Measurements from ENCODE around the gene NPAS3. TPM values are rescaled to one million over a fixed set of nuclear protein-coding genes. Genes with fewer than 3 reads are reported as not detected.

The NPAS3 gene
- polyA plus RNA-seq, 1 donor: 1.0 TPM

GRCh38 chr14:33747749-33748148, 809.1 kb downstream of the NPAS3 start:
- Histone ChIP-seq H3K27me3 (ENCODE audit: control insufficient read depth, insufficient read depth, low read length) (no peaks in the 10 kb centered on the region), H3K4me3 (ENCODE audit: low read length) (no peak overlapping the region), H3K36me3 (ENCODE audit: control insufficient read depth, insufficient read depth, low read length) (no peaks in the 10 kb centered on the region), H3K9me3 (ENCODE audit: control insufficient read depth, low read depth, low read length) (no peaks in the 10 kb centered on the region), H3K27ac (ENCODE audit: low read length) (no peak overlapping the region), H3K4me1 (ENCODE audit: control insufficient read depth, insufficient read depth, low read length) (no peaks in the 10 kb centered on the region)
- DNase-seq: no peak
- 100% methylated on average over 1 of the region's 1 CpG for WGBS (ENCODE audit: insufficient coverage, low lambda C conversion rate)

GRCh38 chr14:33754261-33754660, 815.6 kb downstream of the NPAS3 start:
- no peaks in the 10 kb centered on the region for H3K4me1 ChIP-seq (ENCODE audit: control insufficient read depth, insufficient read depth, low read length)
- H3K4me3 ChIP-seq (ENCODE audit: low read length): no peak overlapping the region
- H3K27ac ChIP-seq (ENCODE audit: low read length): no peak overlapping the region
- H3K9me3 ChIP-seq (ENCODE audit: control insufficient read depth, low read depth, low read length): no peaks in the 10 kb centered on the region
- WGBS (ENCODE audit: insufficient coverage, low lambda C conversion rate): no CpG with 5 or more reads among the region's 4 CpGs
- H3K36me3 ChIP-seq (ENCODE audit: control insufficient read depth, insufficient read depth, low read length): no peaks in the 10 kb centered on the region
- peaks cover 2% of the 10 kb centered on the region for H3K27me3 ChIP-seq (ENCODE audit: control insufficient read depth, insufficient read depth, low read length)
- DNase-seq: no peak

DNA sequence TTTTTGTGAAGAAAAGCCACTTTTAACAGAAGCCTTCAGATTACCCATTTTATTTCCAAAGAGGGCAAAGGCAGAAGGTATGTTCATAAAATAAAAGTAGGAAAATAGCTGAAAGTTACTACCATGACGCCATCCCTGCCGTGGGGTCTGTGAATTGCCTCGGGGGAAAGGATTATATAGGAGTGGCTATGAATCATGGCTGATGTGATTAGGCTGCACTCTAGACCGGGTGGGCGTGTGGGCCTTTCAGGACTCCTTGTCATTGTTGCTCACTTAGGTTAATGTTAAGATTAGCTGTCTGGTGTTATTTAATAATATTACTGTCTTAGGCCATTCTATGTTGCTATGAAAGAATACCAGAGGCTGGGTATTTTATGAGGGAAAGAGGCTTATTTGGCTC, 816.7 kb downstream of the NPAS3 start:
- no peak overlapping the region for H3K27ac ChIP-seq (ENCODE audit: low read length)
- no peaks in the 10 kb centered on the region for H3K4me1 ChIP-seq (ENCODE audit: control insufficient read depth, insufficient read depth, low read length)
- 100% methylated on average over 1 of the region's 5 CpGs for WGBS (ENCODE audit: insufficient coverage, low lambda C conversion rate)
- H3K4me3 ChIP-seq (ENCODE audit: low read length): no peak overlapping the region
- no peak for DNase-seq
- no peaks in the 10 kb centered on the region for H3K9me3 ChIP-seq (ENCODE audit: control insufficient read depth, low read depth, low read length)
- H3K36me3 ChIP-seq (ENCODE audit: control insufficient read depth, insufficient read depth, low read length): no peaks in the 10 kb centered on the region
- peaks cover 2% of the 10 kb centered on the region for H3K27me3 ChIP-seq (ENCODE audit: control insufficient read depth, insufficient read depth, low read length)

GRCh38 chr14:33756833-33757232, 818.2 kb downstream of the NPAS3 start:
- no peak for DNase-seq
- 100% methylated on average over 1 of the region's 1 CpG for WGBS (ENCODE audit: insufficient coverage, low lambda C conversion rate)
- H3K36me3 ChIP-seq (ENCODE audit: control insufficient read depth, insufficient read depth, low read length): no peaks in the 10 kb centered on the region
- H3K4me1 ChIP-seq (ENCODE audit: control insufficient read depth, insufficient read depth, low read length): no peaks in the 10 kb centered on the region
- H3K4me3 ChIP-seq (ENCODE audit: low read length): no peak overlapping the region
- H3K27me3 ChIP-seq (ENCODE audit: control insufficient read depth, insufficient read depth, low read length): peaks cover 2% of the 10 kb centered on the region
- no peak overlapping the region for H3K27ac ChIP-seq (ENCODE audit: low read length)
- H3K9me3 ChIP-seq (ENCODE audit: control insufficient read depth, low read depth, low read length): no peaks in the 10 kb centered on the region

DNA sequence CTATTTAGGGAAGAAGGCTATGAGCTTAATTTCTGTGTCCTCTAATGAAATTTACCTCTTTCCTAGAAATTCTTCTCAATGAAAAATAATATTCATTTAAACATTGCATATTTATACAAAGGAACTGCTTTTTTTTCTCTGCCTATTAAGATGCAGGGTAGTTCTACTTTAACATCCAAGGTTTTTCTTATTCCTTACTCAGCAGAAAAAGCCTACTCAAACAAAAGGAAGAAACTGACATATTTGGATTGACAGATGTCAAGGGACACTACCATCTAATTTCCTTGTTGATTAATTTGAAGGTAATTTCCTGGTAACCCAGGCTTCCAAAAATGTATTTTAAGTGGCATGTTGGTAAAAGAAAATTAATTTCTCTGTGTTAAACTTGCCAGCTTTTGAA, 819.9 kb downstream of the NPAS3 start:
- no peak overlapping the region for H3K4me3 ChIP-seq (ENCODE audit: low read length)
- peaks cover 2% of the 10 kb centered on the region for H3K27me3 ChIP-seq (ENCODE audit: control insufficient read depth, insufficient read depth, low read length)
- no peak for DNase-seq
- no peaks in the 10 kb centered on the region for H3K36me3 ChIP-seq (ENCODE audit: control insufficient read depth, insufficient read depth, low read length)
- H3K9me3 ChIP-seq (ENCODE audit: control insufficient read depth, low read depth, low read length): no peaks in the 10 kb centered on the region
- H3K27ac ChIP-seq (ENCODE audit: low read length): no peak overlapping the region
- no peaks in the 10 kb centered on the region for H3K4me1 ChIP-seq (ENCODE audit: control insufficient read depth, insufficient read depth, low read length)

GRCh38 chr14:33762161-33762851, 823.6 kb downstream of the NPAS3 start:
- Histone ChIP-seq H3K27ac (ENCODE audit: low read length) (no peak overlapping the region), H3K27me3 (ENCODE audit: control insufficient read depth, insufficient read depth, low read length) (peaks cover 5% of the 10 kb centered on the region), H3K36me3 (ENCODE audit: control insufficient read depth, insufficient read depth, low read length) (no peaks in the 10 kb centered on the region), H3K4me3 (ENCODE audit: low read length) (no peak overlapping the region), H3K4me1 (ENCODE audit: control insufficient read depth, insufficient read depth, low read length) (no peaks in the 10 kb centered on the region), H3K9me3 (ENCODE audit: control insufficient read depth, low read depth, low read length) (no peaks in the 10 kb centered on the region)
- 25% methylated on average over 2 of the region's 4 CpGs for WGBS (ENCODE audit: insufficient coverage, low lambda C conversion rate)
- DNase-seq: no peak

DNA sequence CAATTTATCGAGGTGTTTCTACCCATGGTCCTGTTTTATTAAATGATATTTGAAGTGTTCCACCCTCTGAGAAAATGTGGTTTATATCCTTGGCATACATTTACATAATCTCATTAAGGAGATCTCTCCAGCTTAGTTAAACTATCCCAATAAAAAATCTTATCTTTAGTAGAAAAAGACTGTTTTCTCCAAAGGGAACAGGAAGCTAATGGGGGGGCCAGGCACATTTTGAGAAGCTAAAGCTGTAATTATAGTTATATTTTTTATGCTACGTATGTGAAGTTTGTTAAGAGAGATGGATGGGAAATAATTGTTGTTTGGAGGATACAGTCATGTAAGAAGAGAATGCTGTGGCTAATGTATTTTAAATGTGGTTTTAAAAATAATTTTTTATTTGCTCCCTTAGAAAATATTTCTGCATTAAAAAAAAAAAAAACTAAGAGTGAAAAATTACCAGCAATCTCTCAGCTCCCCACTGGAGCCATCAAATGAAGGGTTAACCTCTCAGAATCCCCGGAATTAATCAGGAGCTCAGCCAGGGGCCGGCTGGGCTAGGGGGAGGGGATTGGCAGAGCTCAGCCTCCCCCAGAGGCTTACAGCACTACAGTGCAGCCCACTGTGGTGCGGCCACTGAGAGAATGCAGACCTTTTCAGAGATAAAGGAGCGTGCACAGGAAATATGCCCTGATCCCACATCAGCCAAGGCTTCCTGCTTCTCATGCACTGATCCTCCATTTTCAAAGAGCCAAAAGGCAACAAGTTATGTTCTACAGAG, 826.4 kb downstream of the NPAS3 start:
- Histone ChIP-seq H3K27me3 (ENCODE audit: control insufficient read depth, insufficient read depth, low read length) (peaks cover 2% of the 10 kb centered on the region), H3K27ac (ENCODE audit: low read length) (no peak overlapping the region), H3K9me3 (ENCODE audit: control insufficient read depth, low read depth, low read length) (no peaks in the 10 kb centered on the region), H3K4me3 (ENCODE audit: low read length) (no peak overlapping the region), H3K4me1 (ENCODE audit: control insufficient read depth, insufficient read depth, low read length) (no peaks in the 10 kb centered on the region), H3K36me3 (ENCODE audit: control insufficient read depth, insufficient read depth, low read length) (no peaks in the 10 kb centered on the region)
- 61% methylated on average over 2 of the region's 6 CpGs for WGBS (ENCODE audit: insufficient coverage, low lambda C conversion rate)
- DNase-seq: peak in 1 of 2 donors; percentile 14

DNA sequence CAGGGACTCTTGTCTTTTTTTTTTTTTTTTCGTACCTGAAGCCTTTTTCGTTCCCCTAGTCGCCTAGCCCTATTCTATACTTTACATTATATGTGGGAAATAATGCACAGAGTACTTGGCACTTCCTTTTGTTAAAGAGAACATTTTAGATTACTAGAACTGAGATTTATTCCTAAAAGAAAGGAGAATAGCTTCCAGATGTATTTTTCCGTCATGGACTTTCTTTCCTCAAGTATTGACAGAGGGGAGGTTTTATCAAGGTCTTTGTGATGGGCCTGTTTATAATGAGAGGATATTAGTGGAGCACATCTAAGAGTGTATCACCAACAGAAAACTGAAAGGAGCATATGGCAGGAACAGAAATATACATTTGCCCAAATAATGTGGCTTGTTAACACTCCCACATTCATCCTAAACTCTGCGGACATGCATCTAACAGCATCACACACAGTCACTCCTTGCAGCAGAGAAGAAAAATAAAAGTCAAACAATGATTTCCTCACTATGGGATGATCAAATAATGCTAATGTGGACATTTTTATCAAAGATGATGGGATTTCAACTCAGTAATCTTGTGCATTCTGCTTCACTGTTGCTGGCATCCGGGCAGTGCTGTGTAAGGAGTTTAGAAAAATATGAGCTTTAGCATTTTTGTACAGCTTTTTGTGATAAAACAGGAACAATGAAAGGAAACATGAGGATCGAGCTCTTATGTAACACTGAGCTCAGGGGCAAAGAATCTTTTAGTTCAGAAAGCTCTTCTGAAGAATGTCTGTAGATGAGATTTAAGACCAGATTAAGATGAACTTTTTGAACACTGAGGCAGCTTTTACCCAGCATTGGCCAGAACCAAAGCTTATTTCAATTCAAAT, 829.1 kb downstream of the NPAS3 start:
- DNase-seq: no peak
- no peaks in the 10 kb centered on the region for H3K9me3 ChIP-seq (ENCODE audit: control insufficient read depth, low read depth, low read length)
- 100% methylated on average over 1 of the region's 7 CpGs for WGBS (ENCODE audit: insufficient coverage, low lambda C conversion rate)
- no peaks in the 10 kb centered on the region for H3K36me3 ChIP-seq (ENCODE audit: control insufficient read depth, insufficient read depth, low read length)
- peaks cover 2% of the 10 kb centered on the region for H3K27me3 ChIP-seq (ENCODE audit: control insufficient read depth, insufficient read depth, low read length)
- no peak overlapping the region for H3K4me3 ChIP-seq (ENCODE audit: low read length)
- H3K27ac ChIP-seq (ENCODE audit: low read length): no peak overlapping the region
- no peaks in the 10 kb centered on the region for H3K4me1 ChIP-seq (ENCODE audit: control insufficient read depth, insufficient read depth, low read length)

- Histone ChIP-seq H3K4me3 (ENCODE audit: low read length) (no peak overlapping the region), H3K9me3 (ENCODE audit: control insufficient read depth, low read depth, low read length) (no peaks in the 10 kb centered on the region), H3K4me1 (ENCODE audit: control insufficient read depth, insufficient read depth, low read length) (no peaks in the 10 kb centered on the region), H3K27ac (ENCODE audit: low read length) (no peak overlapping the region), H3K27me3 (ENCODE audit: control insufficient read depth, insufficient read depth, low read length) (peaks cover 2% of the 10 kb centered on the region), H3K36me3 (ENCODE audit: control insufficient read depth, insufficient read depth, low read length) (no peaks in the 10 kb centered on the region)
- no peak for DNase-seq
- 100% methylated on average over 1 of the region's 1 CpG for WGBS (ENCODE audit: insufficient coverage, low lambda C conversion rate)
Measured at GRCh38 chr14:33768458-33768830, 829.8 kb downstream of the NPAS3 start.

GRCh38 chr14:33773205-33774030, 834.7 kb downstream of the NPAS3 start:
- no peaks in the 10 kb centered on the region for H3K36me3 ChIP-seq (ENCODE audit: control insufficient read depth, insufficient read depth, low read length)
- H3K9me3 ChIP-seq (ENCODE audit: control insufficient read depth, low read depth, low read length): no peaks in the 10 kb centered on the region
- no peak overlapping the region for H3K27ac ChIP-seq (ENCODE audit: low read length)
- 100% methylated on average over 1 of the region's 8 CpGs for WGBS (ENCODE audit: insufficient coverage, low lambda C conversion rate)
- no peak overlapping the region for H3K4me3 ChIP-seq (ENCODE audit: low read length)
- no peaks in the 10 kb centered on the region for H3K4me1 ChIP-seq (ENCODE audit: control insufficient read depth, insufficient read depth, low read length)
- no peaks in the 10 kb centered on the region for H3K27me3 ChIP-seq (ENCODE audit: control insufficient read depth, insufficient read depth, low read length)
- DNase-seq: no peak
